Ovary (tissue), 9 donors: ENCODE data around the gene SLC3A2. TPM values are rescaled to one million over a fixed set of nuclear protein-coding genes. Genes with fewer than 3 reads are reported as not detected.

Experiments used
- DNase-seq, 5 donors: peaks; one replicate each; pipeline ENCODE4 v3.0.0-alpha.2; 2019 to 2020
- H3K27ac ChIP-seq, 2 donors: fragments of 200-600 bp; one replicate each; pipeline versions ENCODE4 v1.5.1 to v1.8.0; 2019 to 2022
- H3K27me3 ChIP-seq: fragments of 200-600 bp; one replicate; pipeline ENCODE4 v1.8.0; 2022
- H3K36me3 ChIP-seq: fragments of 200-600 bp; sonication (generic); one replicate; pipeline ENCODE4 v1.5.1; 2019
- H3K4me1 ChIP-seq: one replicate; pipeline ENCODE4 v1.8.1; 2013; ENCODE audit warnings: mild to moderate bottlenecking, moderate library complexity; ENCODE audit not compliant: insufficient read depth
- H3K4me3 ChIP-seq: fragments of 200-600 bp; sonication (generic); one replicate; pipeline ENCODE4 v1.5.1; 2017
- H3K9me3 ChIP-seq, 2 donors: fragments of 200-600 bp in 1 of 2; sonication (generic) in 1 of 2; one replicate each; pipeline versions ENCODE4 v1.5.1 to v1.8.1; 2013 to 2019; ENCODE audit warnings: mild to moderate bottlenecking in 1 of 2, moderate library complexity in 1 of 2
- CTCF ChIP-seq, 3 donors: fragments of 450-650 bp in 2 of 3; fragments of 200-600 bp in 1 of 3; IDR thresholded peaks; one replicate each; pipeline versions ENCODE4 v1.5.1 to v1.8.0; 2016 to 2022; ENCODE audit warnings: antibody characterized with exemption in 3 of 3, mild to moderate bottlenecking in 1 of 3
- EP300 ChIP-seq: sonication (generic); formaldehyde crosslinking; IDR thresholded peaks from one replicate; pipeline ENCODE4 v1.6.1; 2017; ENCODE audit warnings: antibody characterized with exemption
- POLR2A ChIP-seq: fragments of 450-650 bp; IDR thresholded peaks from one replicate; pipeline ENCODE4 v1.6.1; 2017; ENCODE audit warnings: antibody characterized with exemption, mild to moderate bottlenecking, moderate library complexity
- whole genome bisulfite sequencing, 3 donors: extraction: QIAGEN DNeasy Blood & Tissue Kit in 1 of 3; methylation state at CpG; one replicate each; pipeline versions ENCODE4 v1.1.5 to v1.1.7; 2013 to 2017; 5-methylcytosine and 5-hydroxymethylcytosine counted together
- intact Hi-C, 4 donors: fragments of 100-400 bp; cut with DNase I; formaldehyde crosslinking; loops; one replicate each; pipeline versions ENCODE4 v1.11.0 to v1.15.1; 2022 to 2023
- polyA plus RNA-seq, 2 donors: library from polyadenylated mRNA; stranded (reverse); fragments of 200-250 nt in 1 of 2; fragments of 350-450 nt in 1 of 2; fragmentation: Illumina TruSeq in 1 of 2; extraction: RNeasy Lipid Tissue Mini Kit (QIAGEN cat#74804) in 1 of 2; gene quantifications; one replicate each; pipeline ENCODE4 v1.2.3, GENCODE V29; 2013 to 2014
- total RNA-seq, 7 donors: library from RNA; depleted of rRNA in 2 of 7; stranded (reverse); fragments of >200 nt in 2 of 7; fragmentation: NEBNext Ultra II Directional in 3 of 7; extraction: Animal tissue kit (Norgen Biotek cat#: 25700) in 3 of 7; gene quantifications; one replicate each; pipeline versions ENCODE4 v1.1.0 to v1.2.4, GENCODE V29; 2016 to 2023
- donor health status: DM: no; HTN: no; CAD: no; lungs with moderate emphysema.
- donor health status: DM: no; HTN: no; CAD: no.
- donor health status: Bipolar disorder and iron deficiency.
- donor health status: DM: yes; HTN: yes; CAD: no.
- donor health status: DM: no; HTN: no; CAD: no.
- donor health status: DM: yes; HTN: yes; CAD: no.

SLC3A2 gene
- total and polyA plus RNA-seq, 9 donors = 69.0 to 430 (median 97.7) TPM

GRCh38 chr11:62889126-62889483 is 8.4 kb downstream of the SLC3A2 start:
- Histone ChIP-seq H3K4me1 (peaks cover 2% of the 10 kb centered on the region), H3K27me3 (no peaks in the 10 kb centered on the region), H3K4me3 (no peak overlapping the region), H3K36me3 (no peaks in the 10 kb centered on the region), H3K27ac (no peak overlapping the region), H3K9me3 (no peaks in the 10 kb centered on the region)
- intact Hi-C loops = loop anchor here in 1 of 4 donors (10.0 kb wide), 1 partner anchor 876 kb away; the partner anchor contains the start of gene ZFTA
- TF ChIP-seq CTCF (IDR thresholded peaks at IDR 0.05) (no peak), EP300 (no peak), POLR2A (no peak)
- DNase-seq = no peak
- WGBS, 3 donors = 33 to 38% (median 38%) methylated on average over 2 of the region's 2 CpGs

GRCh38 chr11:62889484-62890437 is 9.1 kb downstream of the SLC3A2 start:
- Histone ChIP-seq H3K4me3 (no peak overlapping the region), H3K4me1 (peaks cover 2% of the 10 kb centered on the region), H3K27me3 (no peaks in the 10 kb centered on the region), H3K9me3 (no peaks in the 10 kb centered on the region), H3K27ac (no peak overlapping the region), H3K36me3 (no peaks in the 10 kb centered on the region)
- no peak for TF ChIP-seq CTCF (IDR thresholded peaks at IDR 0.05)
- TF ChIP-seq POLR2A = no peak
- intact Hi-C loops = loop anchor here in 1 of 4 donors (10.0 kb wide), 1 partner anchor 875 kb away; the partner anchor contains the start of gene ZFTA
- no peak for DNase-seq
- 54 to 64% (median 60%) methylated on average over 11 of the region's 11 CpGs for WGBS, 3 donors

- Histone ChIP-seq H3K4me3 (no peak overlapping the region), H3K27ac (no peak overlapping the region), H3K9me3 (no peaks in the 10 kb centered on the region), H3K36me3 (no peaks in the 10 kb centered on the region), H3K4me1 (peaks cover 2% of the 10 kb centered on the region), H3K27me3 (no peaks in the 10 kb centered on the region)
- 80 to 84% (median 83%) methylated on average over 10 of the region's 10 CpGs for WGBS, 3 donors
- intact Hi-C loops = no loop called here
- DNase-seq = no peak
- TF ChIP-seq CTCF (IDR thresholded peaks at IDR 0.05) (no peak), POLR2A (no peak), EP300 (no peak)
Measured at GRCh38 chr11:62892077-62892922, 11.6 kb downstream of the SLC3A2 start.

GRCh38 chr11:62895501-62895900 is 14.8 kb downstream of the SLC3A2 start:
- Histone ChIP-seq H3K9me3 (no peaks in the 10 kb centered on the region), H3K27ac (no peak overlapping the region)
- 51 to 68% (median 60%) methylated on average over 6 of the region's 6 CpGs for WGBS, 3 donors

More at GRCh38 chr11:62895501-62895900, 14.8 kb downstream of the SLC3A2 start:
- TF ChIP-seq EP300 = no peak
- TF ChIP-seq CTCF (IDR thresholded peaks at IDR 0.05) = no peak
- no peak for TF ChIP-seq POLR2A
- Histone ChIP-seq H3K4me3 (no peak overlapping the region), H3K27me3 (no peaks in the 10 kb centered on the region), H3K4me1 (no peaks in the 10 kb centered on the region), H3K36me3 (no peaks in the 10 kb centered on the region)
- intact Hi-C loops = no loop called here
- no peak for DNase-seq
